ENCODE data around the gene ULK2. TPM values are rescaled to one million over a fixed set of nuclear protein-coding genes. Genes with fewer than 3 reads are reported as not detected.

The ULK2 gene
- total and polyA plus RNA-seq, 3 donors from 2014 or later, result 69.2 to 112 (median 87.2) TPM

DNA sequence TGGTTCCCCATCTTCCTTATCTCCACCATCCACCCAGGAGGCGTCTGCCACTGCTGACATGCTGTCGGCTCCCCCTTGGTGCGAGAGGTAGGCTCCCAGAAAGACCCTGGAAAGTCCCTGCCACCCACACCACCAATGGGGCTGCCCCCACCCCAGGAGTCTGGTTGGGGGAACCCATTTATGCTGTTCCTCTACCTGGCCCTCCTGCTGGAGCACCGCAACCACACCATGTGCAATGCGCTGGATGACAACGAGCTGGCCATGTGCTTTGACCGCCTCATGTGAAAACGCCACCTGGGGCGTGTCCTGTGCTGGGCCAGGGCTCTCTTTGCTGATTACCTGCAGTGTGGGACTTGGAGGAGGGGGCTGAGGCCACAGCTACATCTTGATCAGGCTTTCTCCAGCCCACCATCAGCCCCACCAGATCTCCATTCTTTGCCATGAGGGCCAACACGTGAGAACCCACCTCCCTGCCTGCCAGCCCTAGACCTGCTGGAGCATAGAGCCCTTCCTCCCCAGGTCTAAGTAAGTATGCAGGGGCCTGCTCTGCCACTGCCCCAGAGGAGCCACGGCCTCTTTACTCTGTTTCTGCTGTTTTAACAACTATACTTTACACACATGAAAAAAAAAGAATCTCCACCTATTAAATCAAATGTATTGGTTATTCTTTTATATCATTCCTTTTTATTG is 111.8 kb downstream of the ULK2 start:
- Histone ChIP-seq H3K4me1 (no peaks in the 10 kb centered on the region), H3K27me3 (no peaks in the 10 kb centered on the region), H3K36me3 (ENCODE audit: low read depth, missing control alignments) (no peaks in the 10 kb centered on the region), H3K27ac (no peak overlapping the region), H3K9me3 (no peaks in the 10 kb centered on the region), H3K4me3 (no peak overlapping the region)
- 96 to 97% methylated on average over 11 of the region's 11 CpGs for WGBS, 2 donors
- TF ChIP-seq, protein P1, sequence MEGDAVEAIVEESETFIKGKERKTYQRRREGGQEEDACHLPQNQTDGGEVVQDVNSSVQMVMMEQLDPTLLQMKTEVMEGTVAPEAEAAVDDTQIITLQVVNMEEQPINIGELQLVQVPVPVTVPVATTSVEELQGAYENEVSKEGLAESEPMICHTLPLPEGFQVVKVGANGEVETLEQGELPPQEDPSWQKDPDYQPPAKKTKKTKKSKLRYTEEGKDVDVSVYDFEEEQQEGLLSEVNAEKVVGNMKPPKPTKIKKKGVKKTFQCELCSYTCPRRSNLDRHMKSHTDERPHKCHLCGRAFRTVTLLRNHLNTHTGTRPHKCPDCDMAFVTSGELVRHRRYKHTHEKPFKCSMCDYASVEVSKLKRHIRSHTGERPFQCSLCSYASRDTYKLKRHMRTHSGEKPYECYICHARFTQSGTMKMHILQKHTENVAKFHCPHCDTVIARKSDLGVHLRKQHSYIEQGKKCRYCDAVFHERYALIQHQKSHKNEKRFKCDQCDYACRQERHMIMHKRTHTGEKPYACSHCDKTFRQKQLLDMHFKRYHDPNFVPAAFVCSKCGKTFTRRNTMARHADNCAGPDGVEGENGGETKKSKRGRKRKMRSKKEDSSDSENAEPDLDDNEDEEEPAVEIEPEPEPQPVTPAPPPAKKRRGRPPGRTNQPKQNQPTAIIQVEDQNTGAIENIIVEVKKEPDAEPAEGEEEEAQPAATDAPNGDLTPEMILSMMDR (IDR thresholded peaks at IDR 0.05), result no peak
- no peak for TF ChIP-seq POLR2A (IDR thresholded peaks at IDR 0.05)
- no peak for DNase-seq
- intact Hi-C loops (cut with DNase I; ENCODE audit: low total_unique reads), result no loop called here

DNA sequence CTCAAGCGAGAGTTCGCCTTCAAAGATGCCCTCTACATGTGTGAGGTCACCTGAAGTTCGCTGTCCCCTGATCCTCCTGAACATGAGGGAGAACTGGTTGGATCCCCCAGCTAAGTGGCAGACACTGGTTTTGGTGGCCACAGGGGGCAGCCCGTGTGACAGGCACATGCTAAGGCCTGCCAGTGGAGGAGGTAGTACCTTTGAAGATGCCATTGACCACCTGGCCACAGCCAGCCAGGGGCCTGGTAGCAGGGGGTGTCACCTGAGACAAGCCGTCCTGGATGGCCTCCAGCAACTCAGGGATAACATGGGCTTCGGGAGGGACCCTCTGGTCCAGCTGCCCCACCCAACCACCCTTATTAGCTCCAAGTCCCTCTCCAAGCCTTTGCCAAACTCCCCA is 112.3 kb downstream of the ULK2 start:
- no peak for DNase-seq
- Histone ChIP-seq H3K36me3 (ENCODE audit: low read depth, missing control alignments) (no peaks in the 10 kb centered on the region), H3K4me1 (no peaks in the 10 kb centered on the region), H3K4me3 (no peak overlapping the region), H3K9me3 (no peaks in the 10 kb centered on the region), H3K27me3 (no peaks in the 10 kb centered on the region), H3K27ac (no peak overlapping the region)
- TF ChIP-seq POLR2A (IDR thresholded peaks at IDR 0.05), result no peak
- TF ChIP-seq, protein P1 (IDR thresholded peaks at IDR 0.05), result no peak
- 93 to 97% methylated on average over 6 of the region's 6 CpGs for WGBS, 2 donors
- intact Hi-C loops (cut with DNase I; ENCODE audit: low total_unique reads), result no loop called here

DNA sequence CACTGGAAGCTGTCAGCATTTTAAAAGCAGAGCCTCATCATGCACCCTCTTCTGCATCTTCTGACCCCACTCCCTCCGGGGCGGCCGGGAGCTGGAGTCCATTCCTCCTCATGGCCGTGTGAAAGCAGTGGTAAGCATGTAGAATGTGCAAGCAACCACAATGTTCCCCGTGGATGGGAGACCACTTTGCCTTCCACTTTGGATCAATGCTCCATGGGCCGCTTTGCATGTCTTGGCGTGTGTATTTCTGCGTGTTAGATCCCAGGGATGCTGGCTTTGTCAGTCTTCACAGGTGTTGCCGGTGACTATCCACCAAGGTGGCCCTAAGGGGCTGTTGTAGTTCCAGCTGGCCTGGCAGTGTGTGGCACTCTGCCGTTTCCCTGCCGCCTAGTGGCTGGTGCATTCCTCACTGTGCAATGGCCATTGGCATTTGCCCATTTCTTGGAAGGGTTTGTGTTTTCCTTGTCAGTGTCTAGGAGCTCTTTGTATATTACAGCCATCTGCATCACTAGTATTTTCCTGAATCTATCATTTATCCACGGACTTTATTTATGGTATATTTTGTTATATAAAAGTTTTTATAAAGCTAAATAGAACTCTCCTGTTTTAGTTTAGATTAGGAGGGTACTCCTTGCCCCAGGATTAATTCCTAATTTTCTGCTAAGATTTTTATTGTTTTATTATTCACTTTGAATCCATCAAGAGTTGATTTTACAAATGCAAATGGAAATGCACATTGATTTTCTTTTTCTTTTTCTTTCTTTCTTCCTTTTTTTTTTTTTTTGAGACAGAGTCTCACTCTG is 113.9 kb downstream of the ULK2 start:
- Histone ChIP-seq H3K9me3 (no peaks in the 10 kb centered on the region), H3K36me3 (ENCODE audit: low read depth, missing control alignments) (no peaks in the 10 kb centered on the region), H3K4me3 (no peak overlapping the region), H3K27me3 (no peaks in the 10 kb centered on the region), H3K4me1 (no peaks in the 10 kb centered on the region), H3K27ac (no peak overlapping the region)
- no peak for DNase-seq
- 86 to 89% methylated on average over 12 of the region's 12 CpGs for WGBS, 2 donors
- intact Hi-C loops (cut with DNase I; ENCODE audit: low total_unique reads), result no loop called here
- no peak for TF ChIP-seq POLR2A (IDR thresholded peaks at IDR 0.05)
- TF ChIP-seq, protein P1 (IDR thresholded peaks at IDR 0.05), result peak in 1 of 3 experiments; percentile 26

DNA sequence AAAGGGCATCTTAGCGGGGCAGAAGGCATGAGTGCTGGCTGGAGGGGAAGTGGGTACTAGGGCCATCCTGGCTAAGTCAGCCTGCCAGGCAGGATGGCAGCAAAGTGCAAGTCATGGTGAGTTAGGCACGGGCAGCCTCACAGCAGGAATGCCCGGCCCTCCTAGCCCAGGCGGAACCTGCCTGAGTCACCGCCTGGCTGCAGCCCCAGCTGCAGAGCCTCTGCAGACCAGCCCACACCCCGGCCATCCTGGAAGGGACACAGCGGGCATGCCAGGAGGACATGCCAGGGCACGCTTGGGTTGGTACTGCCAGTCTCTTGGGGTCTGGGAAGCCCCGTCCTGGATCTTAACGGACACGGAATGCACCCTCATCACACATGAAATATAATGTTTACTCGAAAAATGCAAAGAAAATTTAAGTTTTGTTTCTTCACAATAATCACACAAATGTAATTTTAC is 114.7 kb downstream of the ULK2 start:
- no peaks in the 10 kb centered on the region for H3K4me1 ChIP-seq
- H3K4me3 ChIP-seq, result no peak overlapping the region
- WGBS, 2 donors, result 69 to 83% methylated on average over 6 to 12 of the region's 12 CpGs
- H3K9me3 ChIP-seq, result no peaks in the 10 kb centered on the region
- TF ChIP-seq, protein P1 (IDR thresholded peaks at IDR 0.05), result no peak
- no peak for TF ChIP-seq POLR2A (IDR thresholded peaks at IDR 0.05)
- no peaks in the 10 kb centered on the region for H3K27me3 ChIP-seq
- no peak for DNase-seq
- H3K27ac ChIP-seq, result no peak overlapping the region
- H3K36me3 ChIP-seq (ENCODE audit: low read depth, missing control alignments), result no peaks in the 10 kb centered on the region
- intact Hi-C loops (cut with DNase I; ENCODE audit: low total_unique reads), result no loop called here

Data from testis (tissue), 3 donors.